Activated B cell treated with CpG ODN at 0.5 μM for 24 hours (primary cell): ENCODE results near the gene AQP5. TPM values are rescaled to one million over a fixed set of nuclear protein-coding genes. Genes with fewer than 3 reads are reported as not detected.

ENCODE experiments used
- ATAC-seq: fragments of 200-7000 bp; cut with Tn5 transposase; one replicate; pipeline ENCODE4 v1.10.0; 2021; ENCODE audit warnings: low read depth, mild to moderate bottlenecking, moderate library complexity
- CTCF ChIA-PET: fragments of 350-600 bp; sonication (Branson Sonifier 250); formaldehyde crosslinking; loops from one replicate; lab custom pipeline; 2021; ENCODE audit warnings: antibody characterized with exemption; lab: Charles Lee
- POLR2A ChIA-PET: fragments of 350-600 bp; sonication (Branson Sonifier 250); formaldehyde crosslinking; loops from one replicate; lab custom pipeline; 2021; ENCODE audit warnings: antibody characterized with exemption; lab: Charles Lee
- DNase-seq: peaks from one replicate; pipeline ENCODE4 v3.0.0; 2022
- H3K27ac Mint-ChIP-seq: one replicate; pipeline ENCODE4 v1.8.0; 2020; ENCODE audit warnings: mixed read lengths
- H3K27me3 Mint-ChIP-seq: one replicate; pipeline ENCODE4 v1.8.0; 2021; ENCODE audit warnings: mixed read lengths
- H3K36me3 Mint-ChIP-seq: one replicate; pipeline ENCODE4 v1.8.0; 2021; ENCODE audit warnings: low read depth, mixed read lengths
- H3K4me1 Mint-ChIP-seq: one replicate; pipeline ENCODE4 v1.8.0; 2021; ENCODE audit warnings: mixed read lengths
- H3K4me3 Mint-ChIP-seq: one replicate; pipeline ENCODE4 v1.8.0; 2020; ENCODE audit warnings: mild to moderate bottlenecking, mixed read lengths
- H3K9me3 Mint-ChIP-seq: one replicate; pipeline ENCODE4 v1.8.0; 2020; ENCODE audit warnings: mixed read lengths
- CTCF ChIP-seq: fragments of 200-600 bp; IDR thresholded peaks from one replicate; pipeline ENCODE4 v1.8.0; 2022; ENCODE audit warnings: antibody characterized with exemption, mild to moderate bottlenecking
- intact Hi-C: fragments of 100-400 bp; cut with micrococcal nuclease; formaldehyde crosslinking; loops from one replicate; pipeline ENCODE4 v1.15.1; 2024
- total RNA-seq: library from RNA; stranded (reverse); gene quantifications from 2 replicates; pipeline ENCODE4 v1.2.3, GENCODE V29; 2022

Gene AQP5
- total RNA-seq, 1 donor from 2014 or later: not detected

GRCh38 chr12:49969027-49969426 is 7.4 kb downstream of the AQP5 start:
- Mint-ChIP-seq H3K27ac (no peak overlapping the region), H3K4me3 (no peak overlapping the region), H3K27me3 (peaks cover 26% of the 10 kb centered on the region), H3K36me3 (no peaks in the 10 kb centered on the region), H3K9me3 (no peaks in the 10 kb centered on the region), H3K4me1 (peaks cover 4% of the 10 kb centered on the region)
- ChIA-PET POLR2A (no interaction called here), CTCF (interaction anchor here (1.0 to 1.3 kb wide), 3 partner anchors 20 to 101 kb away, joined by 3 to 6 read pairs (median 3); no protein-coding TSS in a partner anchor)
- DNase-seq: no peak
- ATAC-seq: no peak
- no peak for TF ChIP-seq CTCF
- intact Hi-C loops: loop anchor here (5.0 kb wide), 2 partner anchors 102 to 208 kb away; no protein-coding TSS in a partner anchor

- Mint-ChIP-seq H3K4me1 (peaks cover 4% of the 10 kb centered on the region), H3K27me3 (peaks cover 18% of the 10 kb centered on the region), H3K9me3 (no peaks in the 10 kb centered on the region), H3K36me3 (no peaks in the 10 kb centered on the region), H3K4me3 (no peak overlapping the region), H3K27ac (no peak overlapping the region)
- no peak for TF ChIP-seq CTCF
- intact Hi-C loops: loop anchor here (5.0 kb wide), 2 partner anchors 103 to 207 kb away; no protein-coding TSS in a partner anchor
- POLR2A ChIA-PET: interaction anchor here (0.6 kb wide), 2 partner anchors 116 to 538 kb away, joined by 3 read pairs; no protein-coding TSS in a partner anchor
- CTCF ChIA-PET: interaction anchor here (1.0 to 1.3 kb wide), 3 partner anchors 19 to 100 kb away, joined by 3 to 6 read pairs (median 3); no protein-coding TSS in a partner anchor
- ATAC-seq (no peak), DNase-seq (no peak)
These were observed 8.2 kb downstream of the AQP5 start for GRCh38 chr12:49969651-49970429.

GRCh38 chr12:49970658-49971057 is 9.0 kb downstream of the AQP5 start:
- TF ChIP-seq CTCF: no peak
- POLR2A ChIA-PET: interaction anchor here (0.6 kb wide), 2 partner anchors 115 to 537 kb away, joined by 3 read pairs; no protein-coding TSS in a partner anchor
- intact Hi-C loops: no loop called here
- peaks cover 14% of the 10 kb centered on the region for H3K27me3 Mint-ChIP-seq
- no peaks in the 10 kb centered on the region for H3K9me3 Mint-ChIP-seq
- CTCF ChIA-PET: no interaction called here
- DNase-seq (no peak), ATAC-seq (no peak)
- H3K27ac Mint-ChIP-seq: no peak overlapping the region
- peaks cover 4% of the 10 kb centered on the region for H3K4me1 Mint-ChIP-seq
- H3K4me3 Mint-ChIP-seq: no peak overlapping the region
- H3K36me3 Mint-ChIP-seq: no peaks in the 10 kb centered on the region

- Mint-ChIP-seq H3K36me3 (no peaks in the 10 kb centered on the region), H3K4me3 (no peak overlapping the region), H3K27me3 (peaks cover 11% of the 10 kb centered on the region), H3K27ac (no peak overlapping the region), H3K9me3 (no peaks in the 10 kb centered on the region), H3K4me1 (peaks cover 4% of the 10 kb centered on the region)
- intact Hi-C loops: no loop called here
- ChIA-PET POLR2A (no interaction called here), CTCF (no interaction called here)
- ATAC-seq (no peak), DNase-seq (no peak)
- no peak for TF ChIP-seq CTCF
These were observed 9.5 kb downstream of the AQP5 start for GRCh38 chr12:49971141-49971540.

GRCh38 chr12:49972129-49972528 is 10.5 kb downstream of the AQP5 start:
- H3K4me3 Mint-ChIP-seq: no peak overlapping the region
- ATAC-seq: no peak
- H3K4me1 Mint-ChIP-seq: peaks cover 2% of the 10 kb centered on the region
- intact Hi-C loops: no loop called here
- CTCF ChIA-PET: interaction anchor here (2.0 kb wide), 1 partner anchor 84 kb away, joined by 5 read pairs; no protein-coding TSS in a partner anchor
- POLR2A ChIA-PET: no interaction called here
- no peak for DNase-seq
- H3K9me3 Mint-ChIP-seq: no peaks in the 10 kb centered on the region
- no peak for TF ChIP-seq CTCF
- H3K36me3 Mint-ChIP-seq: no peaks in the 10 kb centered on the region
- no peak overlapping the region for H3K27ac Mint-ChIP-seq
- H3K27me3 Mint-ChIP-seq: peaks cover 10% of the 10 kb centered on the region
